MM.1S (cell line): ENCODE results near the gene LRMDA.

Experiments
- EZH2 ChIP-seq: fragments of 300-600 bp; sonication (generic); optimal IDR thresholded peaks from 2 replicates; pipeline ENCODE3; 2017; ENCODE audit warnings: low read depth, mild to moderate bottlenecking, antibody characterized with exemption, low read length, mixed read lengths
- TF ChIP-seq, protein P1 (sequence below): fragments of 300-600 bp; sonication (generic); IDR thresholded peaks from 2 replicates; pipeline ENCODE4 v1.5.1; 2016; ENCODE audit warnings: antibody characterized with exemption, low read length, mixed read lengths

DNA sequence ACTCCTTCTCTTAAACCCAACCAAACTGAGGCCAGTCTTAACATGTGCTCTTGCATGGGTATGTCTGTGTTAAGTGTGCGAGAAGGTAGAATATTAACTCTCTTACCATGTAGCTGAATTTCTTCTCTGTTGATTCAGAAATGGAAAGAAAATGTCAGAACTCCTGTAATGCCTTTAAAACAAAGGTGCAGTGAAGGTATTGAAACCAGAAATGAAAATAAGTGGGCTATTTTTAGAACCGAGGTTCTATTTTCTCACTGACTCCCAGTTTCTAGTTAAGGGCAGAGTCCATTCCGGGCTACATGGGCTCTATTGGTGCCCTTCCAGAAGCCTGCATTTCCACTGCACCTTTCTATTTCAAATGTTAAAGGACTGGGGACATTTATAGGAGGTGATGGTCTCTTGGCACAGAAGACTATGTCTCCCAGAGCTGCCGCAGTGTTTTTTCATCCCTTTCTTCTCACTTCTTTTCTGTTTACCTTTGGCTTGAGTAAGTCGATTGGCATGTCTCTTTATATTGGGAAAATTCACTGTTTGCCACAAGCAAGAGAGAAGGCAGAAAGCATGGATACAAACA is 174.9 kb downstream of the LRMDA start:
- TF ChIP-seq, protein P1, sequence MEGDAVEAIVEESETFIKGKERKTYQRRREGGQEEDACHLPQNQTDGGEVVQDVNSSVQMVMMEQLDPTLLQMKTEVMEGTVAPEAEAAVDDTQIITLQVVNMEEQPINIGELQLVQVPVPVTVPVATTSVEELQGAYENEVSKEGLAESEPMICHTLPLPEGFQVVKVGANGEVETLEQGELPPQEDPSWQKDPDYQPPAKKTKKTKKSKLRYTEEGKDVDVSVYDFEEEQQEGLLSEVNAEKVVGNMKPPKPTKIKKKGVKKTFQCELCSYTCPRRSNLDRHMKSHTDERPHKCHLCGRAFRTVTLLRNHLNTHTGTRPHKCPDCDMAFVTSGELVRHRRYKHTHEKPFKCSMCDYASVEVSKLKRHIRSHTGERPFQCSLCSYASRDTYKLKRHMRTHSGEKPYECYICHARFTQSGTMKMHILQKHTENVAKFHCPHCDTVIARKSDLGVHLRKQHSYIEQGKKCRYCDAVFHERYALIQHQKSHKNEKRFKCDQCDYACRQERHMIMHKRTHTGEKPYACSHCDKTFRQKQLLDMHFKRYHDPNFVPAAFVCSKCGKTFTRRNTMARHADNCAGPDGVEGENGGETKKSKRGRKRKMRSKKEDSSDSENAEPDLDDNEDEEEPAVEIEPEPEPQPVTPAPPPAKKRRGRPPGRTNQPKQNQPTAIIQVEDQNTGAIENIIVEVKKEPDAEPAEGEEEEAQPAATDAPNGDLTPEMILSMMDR = no peak
- TF ChIP-seq EZH2 = no peak
